ENCODE data around the gene ZNF609. TPM values are rescaled to one million over a fixed set of nuclear protein-coding genes. Genes with fewer than 3 reads are reported as not detected.

The ZNF609 gene
- total RNA-seq, 1 donor from 2014 or later, result 16.0 TPM

GRCh38 chr15:64650552-64650951 is 190.2 kb downstream of the ZNF609 start:
- H3K27ac ChIP-seq, result no peak overlapping the region
- TF ChIP-seq CTCF (IDR thresholded peaks at IDR 0.05), result no peak
- H3K4me3 ChIP-seq, result no peak overlapping the region
- no peaks in the 10 kb centered on the region for H3K36me3 ChIP-seq
- H3K4me1 ChIP-seq, result no peaks in the 10 kb centered on the region
- intact Hi-C loops (cut with DNase I), result no loop called here
- H3K27me3 ChIP-seq, result no peaks in the 10 kb centered on the region
- no peak for DNase-seq (ENCODE audit: low spot score in 2 of 2)
- no peaks in the 10 kb centered on the region for H3K9me3 ChIP-seq

DNA sequence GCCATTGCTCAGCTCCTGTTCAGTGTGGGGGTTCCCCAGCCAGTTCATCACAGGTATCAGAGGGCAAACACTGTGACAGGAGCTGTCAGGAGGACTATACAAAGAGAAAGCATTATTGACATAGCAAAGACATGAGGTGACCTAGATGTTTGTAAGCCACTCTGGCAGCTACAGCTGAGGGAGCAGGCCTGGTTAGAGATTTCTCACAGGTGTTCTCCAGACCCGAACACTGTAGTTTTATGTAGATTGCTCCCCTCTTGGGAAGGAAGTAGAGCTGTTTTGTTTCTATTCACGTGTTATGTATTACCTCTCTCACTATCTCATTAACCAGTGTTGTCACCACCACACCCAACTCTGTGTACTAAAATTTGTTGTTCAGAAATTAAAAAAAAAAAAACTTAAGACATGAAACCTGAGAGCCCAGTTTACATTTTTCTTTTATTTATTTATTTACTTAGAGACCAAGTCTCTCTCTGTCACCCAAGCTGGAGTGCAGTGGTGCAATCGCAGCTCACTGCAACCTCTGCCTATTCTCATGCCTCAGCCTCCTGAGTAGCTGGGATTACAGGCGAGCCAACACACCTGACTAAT is 191.3 kb downstream of the ZNF609 start:
- Histone ChIP-seq H3K27me3 (no peaks in the 10 kb centered on the region), H3K4me3 (no peak overlapping the region), H3K9me3 (no peaks in the 10 kb centered on the region), H3K4me1 (no peaks in the 10 kb centered on the region), H3K27ac (no peak overlapping the region), H3K36me3 (no peaks in the 10 kb centered on the region)
- no peak for TF ChIP-seq CTCF (IDR thresholded peaks at IDR 0.05)
- no peak for DNase-seq (ENCODE audit: low spot score in 2 of 2)
- intact Hi-C loops (cut with DNase I), result no loop called here

DNA sequence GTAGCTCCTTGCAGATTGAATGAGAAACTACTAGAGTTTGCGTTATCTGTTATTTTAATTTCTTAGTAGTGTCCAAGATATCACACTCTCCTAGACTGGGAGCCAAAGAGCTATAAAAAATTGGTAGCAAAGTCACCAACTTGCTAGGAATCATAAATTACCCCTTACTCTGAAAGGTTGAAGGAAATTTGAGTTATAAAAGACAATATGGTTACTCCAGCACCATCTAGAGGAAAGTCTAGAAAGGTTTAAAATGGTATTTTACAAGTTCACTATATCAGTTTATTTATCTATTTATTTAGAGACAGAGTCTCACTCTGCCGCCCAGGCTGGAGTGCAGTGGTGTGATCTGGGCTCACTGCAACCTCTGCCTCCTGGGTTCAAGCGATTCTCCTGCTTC is 193.4 kb downstream of the ZNF609 start:
- Histone ChIP-seq H3K9me3 (no peaks in the 10 kb centered on the region), H3K27ac (no peak overlapping the region), H3K4me1 (no peaks in the 10 kb centered on the region), H3K4me3 (no peak overlapping the region), H3K36me3 (no peaks in the 10 kb centered on the region), H3K27me3 (no peaks in the 10 kb centered on the region)
- TF ChIP-seq CTCF (IDR thresholded peaks at IDR 0.05), result peak in 2 of 3 experiments; percentile 18 to 29
- no peak for DNase-seq (ENCODE audit: low spot score in 2 of 2)
- intact Hi-C loops (cut with DNase I), result no loop called here

DNA sequence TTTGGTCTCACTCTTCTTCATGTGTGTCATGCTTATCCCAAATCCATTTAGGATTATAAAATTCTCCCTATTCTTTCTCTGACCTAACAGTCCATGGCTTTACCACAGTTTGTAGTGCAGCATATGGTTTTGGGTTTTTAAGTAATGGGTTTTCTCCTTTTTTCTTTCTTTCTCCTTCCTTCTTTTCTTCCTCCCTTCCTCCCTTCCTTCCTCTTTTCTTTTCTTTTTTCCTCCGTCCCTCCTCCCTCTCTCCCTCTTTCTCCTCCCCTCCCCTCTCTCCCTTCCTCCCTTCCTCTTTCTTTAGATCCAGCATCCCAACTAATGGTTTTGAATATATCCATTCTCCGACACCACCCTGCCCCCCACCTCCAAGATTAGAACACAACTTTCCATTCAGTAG is 196.1 kb downstream of the ZNF609 start:
- no peak for DNase-seq (ENCODE audit: low spot score in 2 of 2)
- no peaks in the 10 kb centered on the region for H3K9me3 ChIP-seq
- intact Hi-C loops (cut with DNase I), result no loop called here
- H3K4me1 ChIP-seq, result no peaks in the 10 kb centered on the region
- H3K27me3 ChIP-seq, result no peaks in the 10 kb centered on the region
- no peaks in the 10 kb centered on the region for H3K36me3 ChIP-seq
- no peak for TF ChIP-seq CTCF (IDR thresholded peaks at IDR 0.05)
- no peak overlapping the region for H3K4me3 ChIP-seq
- H3K27ac ChIP-seq, result no peak overlapping the region

DNA sequence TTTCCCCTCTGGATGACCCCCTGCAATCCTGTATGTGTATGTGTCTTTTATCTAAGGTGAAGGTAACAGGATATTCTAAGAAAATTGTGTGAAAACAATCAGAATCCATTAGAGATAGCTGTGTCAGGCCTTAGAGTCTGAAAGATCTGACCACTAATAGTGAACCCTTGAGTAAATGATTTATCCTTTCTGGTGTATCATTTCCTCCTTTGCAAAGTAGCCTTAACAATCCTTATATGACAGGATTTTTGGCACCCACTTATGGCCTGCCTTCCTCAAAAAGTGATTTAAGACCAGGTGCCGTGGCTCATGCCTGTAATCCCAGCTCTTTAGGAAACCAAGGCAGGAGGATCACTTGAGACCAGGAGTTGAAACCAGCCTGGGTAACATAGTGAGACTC is 204.8 kb downstream of the ZNF609 start:
- Histone ChIP-seq H3K4me3 (no peak overlapping the region), H3K27me3 (no peaks in the 10 kb centered on the region), H3K4me1 (no peaks in the 10 kb centered on the region), H3K36me3 (no peaks in the 10 kb centered on the region), H3K27ac (no peak overlapping the region), H3K9me3 (no peaks in the 10 kb centered on the region)
- TF ChIP-seq CTCF (IDR thresholded peaks at IDR 0.05), result no peak
- DNase-seq (ENCODE audit: low spot score in 2 of 2), result no peak
- intact Hi-C loops (cut with DNase I), result no loop called here

- intact Hi-C loops (cut with DNase I), result no loop called here
- TF ChIP-seq CTCF (IDR thresholded peaks at IDR 0.05), result no peak
- Histone ChIP-seq H3K4me1 (no peaks in the 10 kb centered on the region), H3K36me3 (no peaks in the 10 kb centered on the region), H3K9me3 (no peaks in the 10 kb centered on the region), H3K4me3 (no peak overlapping the region), H3K27ac (no peak overlapping the region), H3K27me3 (no peaks in the 10 kb centered on the region)
- no peak for DNase-seq (ENCODE audit: low spot score in 2 of 2)
Measured at GRCh38 chr15:64667736-64668161, 207.4 kb downstream of the ZNF609 start.

All from ascending aorta (tissue), 2 donors.